ENCODE data around the gene EPHA8. TPM values are rescaled to one million over a fixed set of nuclear protein-coding genes. Genes with fewer than 3 reads are reported as not detected.

The EPHA8 gene
- total and polyA plus RNA-seq, 8 donors, result not detected

DNA sequence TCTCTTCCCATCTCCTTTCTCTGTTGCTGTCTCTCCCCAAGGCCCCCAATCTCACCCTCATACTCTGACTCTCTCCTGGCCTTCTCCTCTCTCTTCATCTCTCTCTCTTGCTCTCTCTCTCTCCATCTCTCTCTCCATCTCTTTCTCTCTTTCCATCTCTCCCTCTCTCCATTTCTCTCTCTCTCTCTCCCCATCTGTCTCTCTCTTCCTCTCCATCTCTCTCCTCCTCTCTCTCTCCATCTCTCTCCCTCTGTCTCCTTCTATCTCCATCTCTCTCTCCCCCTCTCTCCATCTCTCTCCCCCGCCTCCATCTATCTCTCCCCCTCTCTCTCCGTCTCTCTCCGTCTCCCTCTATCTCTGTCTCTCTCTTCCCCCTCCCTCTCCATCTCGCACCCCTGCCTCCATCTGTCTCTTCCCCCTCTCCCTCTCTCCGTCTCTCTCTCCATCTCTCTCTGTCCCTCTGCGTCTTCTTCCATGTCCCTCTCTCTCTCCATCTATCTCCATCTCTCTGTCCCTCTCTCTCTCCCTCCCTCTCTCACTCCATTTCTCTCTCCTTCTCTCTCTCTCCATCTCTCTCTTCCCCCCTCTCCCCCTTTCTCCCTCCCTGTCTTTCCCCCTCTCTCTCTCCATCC lies 16.0 kb upstream of the EPHA8 start:
- H3K27ac ChIP-seq, result no peak overlapping the region
- H3K4me3 ChIP-seq, result no peak overlapping the region
- TF ChIP-seq EP300 (IDR thresholded peaks at IDR 0.05) (no peak), POLR2A (IDR thresholded peaks at IDR 0.05) (no peak), POLR2AphosphoS5 (IDR thresholded peaks at IDR 0.05) (no peak)
- TF ChIP-seq, protein P1, sequence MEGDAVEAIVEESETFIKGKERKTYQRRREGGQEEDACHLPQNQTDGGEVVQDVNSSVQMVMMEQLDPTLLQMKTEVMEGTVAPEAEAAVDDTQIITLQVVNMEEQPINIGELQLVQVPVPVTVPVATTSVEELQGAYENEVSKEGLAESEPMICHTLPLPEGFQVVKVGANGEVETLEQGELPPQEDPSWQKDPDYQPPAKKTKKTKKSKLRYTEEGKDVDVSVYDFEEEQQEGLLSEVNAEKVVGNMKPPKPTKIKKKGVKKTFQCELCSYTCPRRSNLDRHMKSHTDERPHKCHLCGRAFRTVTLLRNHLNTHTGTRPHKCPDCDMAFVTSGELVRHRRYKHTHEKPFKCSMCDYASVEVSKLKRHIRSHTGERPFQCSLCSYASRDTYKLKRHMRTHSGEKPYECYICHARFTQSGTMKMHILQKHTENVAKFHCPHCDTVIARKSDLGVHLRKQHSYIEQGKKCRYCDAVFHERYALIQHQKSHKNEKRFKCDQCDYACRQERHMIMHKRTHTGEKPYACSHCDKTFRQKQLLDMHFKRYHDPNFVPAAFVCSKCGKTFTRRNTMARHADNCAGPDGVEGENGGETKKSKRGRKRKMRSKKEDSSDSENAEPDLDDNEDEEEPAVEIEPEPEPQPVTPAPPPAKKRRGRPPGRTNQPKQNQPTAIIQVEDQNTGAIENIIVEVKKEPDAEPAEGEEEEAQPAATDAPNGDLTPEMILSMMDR (IDR thresholded peaks at IDR 0.05), result no peak
- no peaks in the 10 kb centered on the region for H3K9me3 ChIP-seq
- intact Hi-C loops (cut with DNase I; ENCODE audit: low total_unique reads), result no loop called here
- DNase-seq, result no peak
- H3K36me3 ChIP-seq, result no peaks in the 10 kb centered on the region
- WGBS, 5 donors, result 63 to 77% (median 71%) methylated on average over 6 of the region's 6 CpGs
- H3K27me3 ChIP-seq, result peaks cover 0 to 89% (median 28%) of the 10 kb centered on the region in 3 donors
- H3K4me1 ChIP-seq, result no peaks in the 10 kb centered on the region

- Histone ChIP-seq H3K4me1 (no peaks in the 10 kb centered on the region), H3K9me3 (no peaks in the 10 kb centered on the region), H3K4me3 (no peak overlapping the region), H3K27me3 (peaks cover 0 to 94% (median 28%) of the 10 kb centered on the region in 3 donors), H3K36me3 (no peaks in the 10 kb centered on the region), H3K27ac (no peak overlapping the region)
- TF ChIP-seq EP300 (IDR thresholded peaks at IDR 0.05), result no peak
- TF ChIP-seq, protein P1 (IDR thresholded peaks at IDR 0.05), result no peak
- WGBS, 5 donors, result 15 to 23% (median 20%) methylated on average over 12 of the region's 12 CpGs
- DNase-seq, result no peak
- intact Hi-C loops (cut with DNase I; ENCODE audit: low total_unique reads), result no loop called here
Measured at GRCh38 chr1:22547818-22548462, 15.3 kb upstream of the EPHA8 start.

DNA sequence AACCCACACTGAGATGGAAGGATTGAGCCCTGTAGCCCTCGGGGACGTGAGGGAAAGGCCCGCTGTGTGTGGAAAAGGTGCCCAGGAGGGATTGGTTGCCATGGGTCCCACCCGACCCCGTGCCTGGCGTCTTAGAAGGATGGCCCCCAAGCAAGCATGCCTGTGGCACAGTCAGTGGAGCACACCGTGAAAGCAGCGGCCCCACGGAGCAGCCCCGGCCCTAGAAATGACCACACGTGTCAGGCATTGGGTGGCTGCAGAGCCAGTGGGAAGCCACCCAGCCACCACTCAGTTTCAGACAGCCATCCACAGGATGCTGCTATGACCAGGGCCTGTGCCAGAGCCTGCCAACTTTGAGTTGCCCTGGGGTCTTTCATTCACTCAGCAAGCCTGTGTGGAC lies 13.3 kb upstream of the EPHA8 start:
- WGBS, 5 donors, result 71 to 83% (median 72%) methylated on average over 6 to 11 of the region's 11 CpGs
- Histone ChIP-seq H3K9me3 (no peaks in the 10 kb centered on the region), H3K27ac (no peak overlapping the region), H3K4me3 (no peak overlapping the region), H3K36me3 (no peaks in the 10 kb centered on the region), H3K27me3 (peaks cover 0 to 97% (median 41%) of the 10 kb centered on the region in 3 donors), H3K4me1 (no peaks in the 10 kb centered on the region)
- intact Hi-C loops (cut with DNase I; ENCODE audit: low total_unique reads), result no loop called here
- no peak for TF ChIP-seq EP300 (IDR thresholded peaks at IDR 0.05)
- no peak for TF ChIP-seq POLR2AphosphoS5 (IDR thresholded peaks at IDR 0.05)
- TF ChIP-seq, protein P1 (IDR thresholded peaks at IDR 0.05), result no peak
- TF ChIP-seq POLR2A (IDR thresholded peaks at IDR 0.05), result no peak
- no peak for DNase-seq

- Histone ChIP-seq H3K27ac (no peak overlapping the region), H3K27me3 (peaks cover 0 to 98% (median 48%) of the 10 kb centered on the region in 3 donors), H3K36me3 (no peaks in the 10 kb centered on the region), H3K4me1 (peaks cover 0 to 5% (median 3%) of the 10 kb centered on the region in 4 donors), H3K4me3 (no peak overlapping the region), H3K9me3 (no peaks in the 10 kb centered on the region)
- 64 to 72% (median 70%) methylated on average over 14 to 17 of the region's 17 CpGs for WGBS, 5 donors
- TF ChIP-seq, protein P1 (IDR thresholded peaks at IDR 0.05), result no peak
- TF ChIP-seq POLR2A (IDR thresholded peaks at IDR 0.05) (no peak), POLR2AphosphoS5 (IDR thresholded peaks at IDR 0.05) (no peak), EP300 (IDR thresholded peaks at IDR 0.05) (no peak)
- intact Hi-C loops (cut with DNase I; ENCODE audit: low total_unique reads), result no loop called here
- no peak for DNase-seq
Measured at GRCh38 chr1:22551591-22551990, 11.7 kb upstream of the EPHA8 start.
